Loucy (cell line): ENCODE data around the gene MIB1.

Source experiments
- CTCF ChIP-seq: fragments of 200-600 bp; sonication (generic); conservative IDR thresholded peaks from 2 replicates; pipeline ENCODE4 v1.5.1; 2014; ENCODE audit warnings: mild to moderate bottlenecking, antibody characterized with exemption, low read length
- EZH2phosphoT487 ChIP-seq: fragments of 200-600 bp; IDR thresholded peaks from 2 replicates; pipeline ENCODE4 v1.6.1; 2018; ENCODE audit warnings: antibody characterized with exemption, mild to moderate bottlenecking, moderate library complexity, borderline replicate concordance

GRCh38 chr18:21864386-21864785 is 123.8 kb downstream of the MIB1 start:
- TF ChIP-seq CTCF (no peak), EZH2phosphoT487 (no peak)
